ENCODE measurements around the gene CDH23.

Gene CDH23

DNA sequence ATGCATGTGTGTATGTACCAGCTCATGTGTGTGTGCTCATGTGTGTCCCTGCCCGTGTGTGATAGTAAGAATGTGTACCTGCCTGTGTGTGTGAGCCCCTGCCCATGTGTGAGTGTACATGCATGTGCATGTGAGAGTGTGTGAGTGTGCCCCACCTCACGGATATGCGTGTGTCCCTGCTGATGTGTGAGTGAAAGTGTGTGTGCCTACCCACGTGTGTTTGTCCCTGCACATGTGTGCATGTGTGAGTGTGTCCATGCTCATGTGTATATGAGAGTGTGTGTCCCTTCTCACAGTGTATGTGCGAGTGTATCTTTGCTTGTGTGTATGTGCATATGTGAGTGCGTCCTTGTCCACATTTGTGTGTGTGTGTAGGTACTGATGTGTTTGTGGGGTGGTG, 69.6 kb downstream of the CDH23 start:
- CTCF ChIA-PET, result no interaction called here
- no peak overlapping the region for H3K27ac ChIP-seq
- POLR2A ChIA-PET (ENCODE audit: low non-redundant PET), result no interaction called here
- DNase-seq (ENCODE audit: low spot score), result no peak
- TF ChIP-seq, protein P1, sequence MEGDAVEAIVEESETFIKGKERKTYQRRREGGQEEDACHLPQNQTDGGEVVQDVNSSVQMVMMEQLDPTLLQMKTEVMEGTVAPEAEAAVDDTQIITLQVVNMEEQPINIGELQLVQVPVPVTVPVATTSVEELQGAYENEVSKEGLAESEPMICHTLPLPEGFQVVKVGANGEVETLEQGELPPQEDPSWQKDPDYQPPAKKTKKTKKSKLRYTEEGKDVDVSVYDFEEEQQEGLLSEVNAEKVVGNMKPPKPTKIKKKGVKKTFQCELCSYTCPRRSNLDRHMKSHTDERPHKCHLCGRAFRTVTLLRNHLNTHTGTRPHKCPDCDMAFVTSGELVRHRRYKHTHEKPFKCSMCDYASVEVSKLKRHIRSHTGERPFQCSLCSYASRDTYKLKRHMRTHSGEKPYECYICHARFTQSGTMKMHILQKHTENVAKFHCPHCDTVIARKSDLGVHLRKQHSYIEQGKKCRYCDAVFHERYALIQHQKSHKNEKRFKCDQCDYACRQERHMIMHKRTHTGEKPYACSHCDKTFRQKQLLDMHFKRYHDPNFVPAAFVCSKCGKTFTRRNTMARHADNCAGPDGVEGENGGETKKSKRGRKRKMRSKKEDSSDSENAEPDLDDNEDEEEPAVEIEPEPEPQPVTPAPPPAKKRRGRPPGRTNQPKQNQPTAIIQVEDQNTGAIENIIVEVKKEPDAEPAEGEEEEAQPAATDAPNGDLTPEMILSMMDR (conservative IDR thresholded peaks at IDR 0.05; ENCODE audit: low read depth), result no peak

DNA sequence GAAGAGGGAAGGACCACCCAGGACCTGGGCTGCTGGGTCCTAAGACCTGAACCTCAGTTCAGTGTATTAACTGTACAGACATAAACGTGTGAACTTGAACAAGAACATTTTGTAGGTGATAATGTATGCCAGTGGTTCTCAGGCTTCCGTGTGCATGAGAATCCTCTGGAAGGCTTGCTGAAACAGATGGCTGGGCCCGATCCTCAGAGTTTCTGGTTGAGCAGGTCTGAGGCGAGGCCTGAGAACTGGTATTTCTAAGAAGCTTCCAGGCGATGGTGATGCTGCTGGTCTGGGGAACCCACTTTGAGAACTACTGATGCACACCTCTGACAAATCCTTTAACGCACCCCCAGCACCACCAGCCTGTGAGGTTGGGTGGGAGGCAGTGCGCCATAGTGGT, 70.4 kb downstream of the CDH23 start:
- CTCF ChIA-PET, result interaction anchor here (0.7 kb wide), 1 partner anchor 260 kb away, joined by 3 read pairs; no protein-coding TSS in a partner anchor
- TF ChIP-seq, protein P1 (conservative IDR thresholded peaks at IDR 0.05; ENCODE audit: low read depth), result no peak
- no peak for DNase-seq (ENCODE audit: low spot score)
- POLR2A ChIA-PET (ENCODE audit: low non-redundant PET), result no interaction called here
- no peak overlapping the region for H3K27ac ChIP-seq

DNA sequence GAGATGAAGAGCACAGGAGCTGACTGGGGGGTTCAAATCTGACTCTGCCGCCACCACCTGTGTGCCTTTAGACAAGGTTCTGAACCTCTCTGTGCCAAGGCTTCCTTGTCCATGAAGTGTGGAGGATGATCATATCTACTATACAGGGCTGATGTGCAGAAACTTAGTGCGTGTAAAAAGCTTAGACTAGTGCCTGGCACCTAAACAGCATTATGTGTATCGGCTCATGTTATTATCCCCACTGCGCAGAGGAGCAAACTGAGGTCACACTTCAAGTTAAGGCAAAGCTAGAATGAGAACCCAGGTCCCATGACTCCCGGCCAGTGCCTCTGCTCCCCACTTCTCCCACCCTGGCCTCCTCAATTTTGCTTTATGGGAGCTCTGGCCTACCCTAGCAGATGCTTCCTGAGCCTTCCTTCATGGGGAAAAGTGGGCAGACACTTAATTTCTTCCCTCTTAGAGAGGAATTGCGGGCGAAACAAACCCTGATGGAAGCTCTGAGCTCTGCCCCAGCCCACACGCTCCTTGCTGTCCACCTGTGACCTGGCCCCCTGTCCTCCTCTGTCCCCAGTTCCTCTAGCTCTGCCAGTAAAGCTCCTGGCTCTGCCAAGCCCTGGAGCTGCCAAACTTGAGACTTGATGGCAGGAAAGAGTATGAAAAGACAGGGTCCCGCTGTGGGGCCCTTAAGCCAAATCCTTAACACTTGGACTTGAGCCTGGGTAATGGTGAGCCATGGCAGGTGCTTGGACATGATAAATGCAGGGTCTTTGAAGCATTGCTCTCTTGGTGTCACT, 71.0 kb downstream of the CDH23 start:
- TF ChIP-seq, protein P1 (conservative IDR thresholded peaks at IDR 0.05; ENCODE audit: low read depth), result no peak
- no peak overlapping the region for H3K27ac ChIP-seq
- CTCF ChIA-PET, result interaction anchor here (0.5 kb wide), 1 partner anchor 11 kb away, joined by 3 read pairs; no protein-coding TSS in a partner anchor
- no peak for DNase-seq (ENCODE audit: low spot score)
- POLR2A ChIA-PET (ENCODE audit: low non-redundant PET), result no interaction called here

DNA sequence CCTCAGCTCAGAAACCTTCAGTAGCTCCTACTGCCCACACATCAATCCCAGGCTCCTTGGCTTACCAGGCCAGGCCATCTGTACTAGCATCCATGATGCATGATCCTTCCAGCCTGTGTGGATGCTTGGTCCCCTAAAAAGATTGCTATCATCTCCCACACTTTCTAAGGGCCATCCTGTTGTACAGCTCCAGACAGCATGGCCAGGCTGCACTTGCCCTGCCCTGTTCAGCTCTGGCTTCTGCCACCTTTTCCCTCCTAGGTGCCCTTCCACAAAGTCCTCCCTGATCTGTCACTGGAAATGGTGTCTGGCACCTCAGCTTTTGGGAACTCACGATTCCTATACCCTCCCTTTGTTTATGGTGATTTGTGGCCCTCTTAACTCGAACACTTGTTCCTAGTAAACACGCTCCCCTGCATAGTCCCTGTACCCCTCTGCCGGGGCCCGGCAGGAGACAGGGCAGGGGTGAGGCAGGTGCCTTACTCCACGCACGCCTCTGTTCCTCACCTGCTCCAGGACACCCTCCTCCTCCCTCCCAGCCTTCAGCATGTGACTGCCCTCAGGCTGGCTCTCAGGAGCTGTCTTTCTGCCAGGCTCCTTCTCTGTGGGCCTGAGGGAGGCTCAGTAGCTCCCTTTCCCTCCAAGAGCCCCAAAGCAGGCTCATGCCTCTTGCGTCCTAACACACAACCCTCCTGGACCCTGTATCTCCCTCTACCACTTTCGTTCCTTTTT, 71.8 kb downstream of the CDH23 start:
- no peak for DNase-seq (ENCODE audit: low spot score)
- ChIA-PET CTCF (interaction anchor here (0.5 kb wide), 1 partner anchor 10 kb away, joined by 3 read pairs; no protein-coding TSS in a partner anchor), POLR2A (ENCODE audit: low non-redundant PET) (no interaction called here)
- TF ChIP-seq, protein P1 (conservative IDR thresholded peaks at IDR 0.05; ENCODE audit: low read depth), result no peak
- H3K27ac ChIP-seq, result no peak overlapping the region

DNA sequence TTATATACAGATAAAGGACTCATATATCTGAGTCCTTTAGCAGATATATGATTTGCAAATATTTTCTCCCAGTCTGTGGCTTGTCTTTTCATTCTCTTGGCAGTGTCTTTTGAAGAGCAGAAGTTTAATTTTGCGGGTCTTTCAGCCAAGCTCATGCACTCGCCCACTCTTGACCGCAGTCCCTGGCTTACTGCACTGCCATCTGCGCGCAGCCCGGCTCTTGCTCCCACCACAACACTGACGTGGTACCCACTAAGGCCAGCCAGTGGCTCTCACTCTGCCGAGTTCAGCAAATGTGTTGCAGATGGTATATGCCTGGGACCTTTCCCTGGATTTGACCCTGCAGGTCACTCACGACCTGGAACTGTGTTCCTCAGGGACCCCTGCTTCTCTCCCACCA, 74.3 kb downstream of the CDH23 start:
- TF ChIP-seq, protein P1 (conservative IDR thresholded peaks at IDR 0.05; ENCODE audit: low read depth), result no peak
- ChIA-PET CTCF (no interaction called here), POLR2A (ENCODE audit: low non-redundant PET) (no interaction called here)
- H3K27ac ChIP-seq, result no peak overlapping the region
- DNase-seq (ENCODE audit: low spot score), result no peak

DNA sequence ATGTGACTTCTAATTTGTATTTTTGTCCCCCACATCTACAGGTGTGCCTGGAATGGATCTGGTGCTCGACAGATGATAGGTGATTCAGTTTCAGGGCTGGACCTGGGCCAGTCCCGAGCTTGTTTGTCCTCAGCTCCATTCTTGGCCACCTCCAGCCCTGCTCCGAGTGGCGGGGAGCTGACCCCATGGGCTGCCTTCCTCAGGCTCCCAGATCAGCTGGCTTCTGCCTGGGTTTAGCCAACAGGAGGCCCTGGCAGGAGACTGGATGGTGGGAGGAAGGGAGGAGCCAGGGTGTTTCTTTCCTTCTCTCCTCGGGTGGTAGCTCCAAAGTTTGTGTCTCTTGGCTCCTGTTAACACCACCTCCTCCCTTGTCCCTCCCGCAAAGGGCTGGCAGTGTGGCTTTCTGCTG, 75.2 kb downstream of the CDH23 start:
- CTCF ChIA-PET, result no interaction called here
- POLR2A ChIA-PET (ENCODE audit: low non-redundant PET), result interaction anchor here (0.6 kb wide), 1 partner anchor 58 kb away, joined by 3 read pairs; no protein-coding TSS in a partner anchor
- TF ChIP-seq, protein P1 (conservative IDR thresholded peaks at IDR 0.05; ENCODE audit: low read depth), result no peak
- H3K27ac ChIP-seq, result no peak overlapping the region
- no peak for DNase-seq (ENCODE audit: low spot score)

Measured in RWPE1 (cell line).